H1 (cell line): Measurements from ENCODE around the gene TRAF4. TPM values are rescaled to one million over a fixed set of nuclear protein-coding genes. Genes with fewer than 3 reads are reported as not detected.

ENCODE experiments used
- ASH2L ChIP-seq: fragments of 200-600, 300-600 bp; sonication (generic); IDR thresholded peaks from one replicate; pipeline ENCODE4 v1.7.1; 2017; ENCODE audit warnings: low read length
- BACH1 ChIP-seq: IDR thresholded peaks from 2 replicates; pipeline ENCODE4 v1.6.1; 2012; ENCODE audit warnings: low read length, improper control_type of control experiment
- EGR1 ChIP-seq: IDR thresholded peaks from 2 replicates; pipeline ENCODE4 v1.6.1; 2011; ENCODE audit warnings: low read depth, low read length, borderline replicate concordance
- GTF2F1 ChIP-seq: IDR thresholded peaks from 2 replicates; pipeline ENCODE4 v1.6.1; 2012; ENCODE audit warnings: low read depth, low read length, improper control_type of control experiment, borderline replicate concordance
- MAX ChIP-seq: IDR thresholded peaks from 2 replicates; pipeline ENCODE4 v1.6.1; 2012; ENCODE audit warnings: inconsistent platforms
- RAD21 ChIP-seq, 2 experiments: IDR thresholded peaks in 1 of 2; conservative IDR thresholded peaks in 1 of 2; 2 replicates each; pipeline ENCODE4 v1.6.1; 2011; ENCODE audit warnings: low read depth in 2 of 2, low read length in 2 of 2, improper control_type of control experiment in 1 of 2, inconsistent platforms in 1 of 2, mild to moderate bottlenecking in 1 of 2, moderate library complexity in 1 of 2
- YY1 ChIP-seq: IDR thresholded peaks from 2 replicates; pipeline ENCODE4 v1.6.1; 2011; ENCODE audit warnings: low read depth, mild to moderate bottlenecking, low read length
- polyA plus RNA-seq, 7 experiments: library from polyadenylated mRNA; depleted of rRNA in 3 of 7; stranded (reverse) in 5 of 7; unstranded in 2 of 7; fragments of >200 nt in 5 of 7; fragments of 200-250 nt in 2 of 7; gene quantifications; 1 replicate in 5 of 7; 2 replicates in 1 of 7; 4 replicates in 1 of 7; pipeline versions ENCODE4 v1.2.1 to v1.2.3, GENCODE V29; 2011 to 2013; ENCODE audit warnings: missing spikeins in 2 of 7, mixed read lengths in 2 of 7
- total RNA-seq: library from RNA; stranded (reverse); fragmentation: NEBNext Ultra II Directional; extraction: Animal tissue kit (Norgen Biotek cat#: 25700); gene quantifications from 2 replicates; pipeline ENCODE4 v1.2.1, GENCODE V29; 2021

Gene TRAF4
- total and polyA plus RNA-seq, 2 of the 8 experiments (the other 6 are each of a cell fraction or from before 2014, with no cell fraction given) = 167 to 170 TPM

- TF ChIP-seq ASH2L = no peak
- TF ChIP-seq EGR1 = no peak
- no peak for TF ChIP-seq GTF2F1
- no peak for TF ChIP-seq YY1
- TF ChIP-seq BACH1 = no peak
- no peak for TF ChIP-seq MAX
- TF ChIP-seq RAD21 (IDR thresholded peaks at IDR 0.05 in 1 of 2, conservative IDR thresholded peaks at IDR 0.05 in 1 of 2; ENCODE audit: low read depth in 2 of 2, low read length in 2 of 2) = no peak
Measured at GRCh38 chr17:28712705-28713415, 31.0 kb upstream of the TRAF4 start (continued).
